Activated T-cell treated with anti-CD3 and anti-CD28 coated beads for 48 hours (primary cell): ENCODE data around the gene UVSSA.
A peak's percentile ranks its signal among the peaks of the same experiment; 100 is the strongest.

Experiments used
- DNase-seq: peaks from one replicate; pipeline ENCODE4 v3.0.0-alpha.2; 2020; ENCODE audit warnings: low read depth

The UVSSA gene, protein sequence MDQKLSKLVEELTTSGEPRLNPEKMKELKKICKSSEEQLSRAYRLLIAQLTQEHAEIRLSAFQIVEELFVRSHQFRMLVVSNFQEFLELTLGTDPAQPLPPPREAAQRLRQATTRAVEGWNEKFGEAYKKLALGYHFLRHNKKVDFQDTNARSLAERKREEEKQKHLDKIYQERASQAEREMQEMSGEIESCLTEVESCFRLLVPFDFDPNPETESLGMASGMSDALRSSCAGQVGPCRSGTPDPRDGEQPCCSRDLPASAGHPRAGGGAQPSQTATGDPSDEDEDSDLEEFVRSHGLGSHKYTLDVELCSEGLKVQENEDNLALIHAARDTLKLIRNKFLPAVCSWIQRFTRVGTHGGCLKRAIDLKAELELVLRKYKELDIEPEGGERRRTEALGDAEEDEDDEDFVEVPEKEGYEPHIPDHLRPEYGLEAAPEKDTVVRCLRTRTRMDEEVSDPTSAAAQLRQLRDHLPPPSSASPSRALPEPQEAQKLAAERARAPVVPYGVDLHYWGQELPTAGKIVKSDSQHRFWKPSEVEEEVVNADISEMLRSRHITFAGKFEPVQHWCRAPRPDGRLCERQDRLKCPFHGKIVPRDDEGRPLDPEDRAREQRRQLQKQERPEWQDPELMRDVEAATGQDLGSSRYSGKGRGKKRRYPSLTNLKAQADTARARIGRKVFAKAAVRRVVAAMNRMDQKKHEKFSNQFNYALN

DNA sequence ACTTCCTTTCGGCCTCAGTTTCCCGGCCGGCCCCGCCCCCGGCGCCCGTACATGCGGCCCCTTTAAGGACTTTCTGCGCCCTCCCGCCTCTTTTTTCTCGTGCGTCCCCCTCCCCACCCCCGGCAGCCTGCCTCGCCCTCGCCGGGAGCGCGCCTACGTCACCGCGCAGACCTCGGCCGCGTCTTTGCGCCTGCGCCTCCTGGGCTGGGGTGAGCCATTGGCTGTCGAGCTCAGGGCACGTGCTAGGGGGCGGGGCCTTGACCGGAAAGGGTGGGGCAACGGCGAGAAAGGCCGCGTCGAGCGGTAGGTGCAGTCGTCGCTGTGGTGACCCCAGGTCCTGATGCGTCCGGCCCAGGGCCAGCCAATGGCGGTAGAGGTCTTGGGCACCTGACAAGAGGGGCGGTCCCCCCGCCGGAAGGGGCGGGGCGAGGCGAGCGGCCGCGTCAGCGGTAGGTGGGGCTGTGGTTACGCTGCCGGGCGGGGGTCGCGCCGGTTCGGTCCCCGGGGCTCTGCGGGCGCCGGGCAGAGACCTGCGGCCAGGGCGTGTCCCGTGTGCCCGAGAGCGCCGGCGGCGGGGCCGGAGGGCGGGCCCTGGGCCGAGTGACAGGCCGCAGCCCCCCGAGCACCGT is at the start of gene UVSSA:
Gene UVSSA (plus strand): TSS at position 428 of the 629 bp plus-strand sequence. CDS start 884 bp downstream, outside the sequence.
- peak; percentile 100 for DNase-seq

DNA sequence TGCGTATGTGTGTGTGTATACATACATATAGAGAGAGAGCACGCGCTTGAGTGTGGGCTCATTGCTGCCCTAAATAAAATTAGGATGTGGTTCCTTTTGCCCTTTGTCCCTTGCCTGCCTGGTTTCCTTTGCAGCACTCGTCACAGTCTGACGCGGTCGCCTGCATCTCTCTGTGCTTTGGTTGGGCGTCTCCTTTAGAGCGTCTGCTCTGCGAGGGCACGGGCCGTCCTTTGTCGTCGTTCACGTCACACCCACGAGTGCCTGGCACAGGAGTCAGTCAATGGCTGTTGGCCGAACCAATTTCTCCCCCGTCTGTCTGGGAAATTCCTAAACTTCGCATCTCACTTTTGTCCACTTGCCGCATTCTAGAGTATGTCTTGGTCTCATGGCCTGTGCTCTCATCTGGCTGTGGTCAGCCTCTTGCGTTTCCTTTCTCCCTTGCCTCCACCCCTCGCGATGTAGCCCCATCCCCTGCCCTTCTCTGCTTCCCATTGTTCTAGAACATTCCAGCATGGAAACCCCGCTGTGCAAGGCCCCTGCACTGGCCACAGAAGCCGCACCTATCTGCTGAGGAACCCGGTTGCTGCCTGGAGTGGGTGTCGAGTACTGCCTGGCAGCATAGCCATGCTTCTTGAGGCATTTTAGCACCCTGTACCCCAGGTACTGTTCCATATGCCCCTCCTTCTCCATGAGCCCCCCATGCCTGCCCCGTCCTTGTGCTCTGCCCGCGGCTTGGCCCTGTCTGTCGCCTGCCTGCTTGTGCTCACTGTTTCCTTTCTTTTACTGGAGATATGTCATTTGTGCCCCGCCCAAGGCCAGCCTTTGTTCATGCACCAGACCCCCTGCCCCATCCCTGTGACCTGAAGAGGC is 49.3 kb upstream of the UVSSA start:
- DNase-seq: no peak

DNA sequence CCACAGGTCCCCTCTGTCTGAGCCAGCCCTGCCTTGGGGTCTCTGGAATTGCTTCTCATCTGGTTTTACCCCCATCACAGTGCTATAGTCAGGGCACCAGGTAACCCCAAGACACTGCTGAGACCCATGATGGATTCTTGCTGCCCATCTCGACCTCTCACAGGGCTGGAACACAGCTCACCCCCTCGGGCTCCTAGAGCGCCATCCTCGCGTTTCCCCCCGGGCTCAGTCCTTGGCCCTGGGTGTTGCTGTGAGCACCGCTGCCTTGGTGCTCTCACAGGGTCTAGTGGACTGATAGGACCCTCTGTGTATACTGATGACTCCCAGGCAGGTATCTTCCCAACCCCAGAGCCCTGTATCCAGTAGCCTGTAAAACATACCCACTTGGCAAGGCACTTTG is 48.5 kb upstream of the UVSSA start:
- DNase-seq: no peak

DNA sequence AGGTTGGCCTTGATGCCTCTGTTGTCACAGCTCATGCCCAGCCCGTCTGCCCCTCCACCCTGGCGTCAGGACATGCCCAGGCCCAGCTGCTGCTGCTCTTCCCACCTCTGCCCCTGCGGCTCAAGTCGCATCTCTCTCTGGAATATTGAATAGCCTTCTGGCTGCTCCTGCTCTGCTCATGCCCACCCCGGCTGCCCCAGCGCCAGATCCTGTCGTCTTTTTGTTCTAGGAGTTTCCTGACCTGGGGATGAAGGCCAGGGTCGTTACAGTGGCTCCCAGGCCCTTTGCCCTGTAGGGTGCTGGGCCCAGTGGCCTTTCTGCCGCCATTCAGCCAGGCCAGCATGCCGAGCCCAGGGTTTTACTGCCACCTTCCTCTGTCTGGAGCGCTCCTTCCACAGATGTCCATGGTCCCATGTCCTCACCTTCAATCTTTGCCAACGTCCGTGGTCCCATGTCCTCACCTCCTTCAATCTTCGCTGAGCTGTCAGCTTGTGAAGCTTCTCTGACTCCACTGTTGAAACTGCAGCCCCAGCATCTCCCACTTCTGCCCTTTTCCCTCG is 47.6 kb upstream of the UVSSA start:
- no peak for DNase-seq

DNA sequence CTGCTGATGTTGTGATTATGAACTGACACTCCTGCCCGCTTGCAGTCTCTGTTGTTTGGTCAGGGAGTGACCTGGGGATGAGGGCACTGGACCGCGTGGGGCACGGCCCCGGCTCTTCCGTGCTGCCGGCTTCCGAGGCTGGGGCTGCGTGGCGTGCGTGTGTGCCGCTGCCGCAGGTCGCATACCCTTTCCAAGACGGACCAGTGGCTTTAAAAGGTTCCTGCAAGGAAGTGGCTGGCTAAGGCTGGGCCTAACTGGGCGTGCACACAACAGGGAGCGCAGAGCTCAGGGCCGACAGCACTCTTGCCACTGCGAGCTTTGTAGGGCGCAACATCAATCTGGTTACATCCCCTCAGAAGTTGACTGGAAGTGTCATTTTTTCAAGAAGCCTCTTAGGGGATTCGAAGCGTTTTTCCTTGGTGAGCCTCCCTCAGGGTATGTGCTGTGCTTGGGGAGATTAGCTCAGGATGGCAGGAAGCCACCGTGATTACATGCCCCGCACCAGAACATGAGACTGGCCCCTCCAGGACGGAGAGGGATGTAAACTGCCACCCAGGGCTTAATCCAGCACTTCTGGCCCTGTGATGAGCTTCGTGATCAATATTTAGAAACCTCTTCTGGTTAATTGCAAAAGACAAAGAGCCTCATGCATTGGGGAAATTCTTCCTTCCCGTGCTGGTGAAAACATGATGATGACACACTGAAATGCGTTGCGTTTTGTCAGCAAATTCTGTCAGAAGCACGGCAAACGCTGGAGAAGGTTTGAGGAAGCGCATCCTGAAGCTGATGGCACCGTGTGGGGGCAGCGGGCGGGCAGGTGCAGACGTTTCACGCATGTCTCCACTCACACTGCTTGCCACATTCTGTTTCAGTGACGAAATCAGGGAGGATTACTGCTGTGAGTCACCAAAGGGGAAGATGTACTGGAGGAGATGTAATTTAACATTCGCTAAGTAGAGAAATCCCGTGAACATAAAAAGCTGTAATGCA is 46.2 kb upstream of the UVSSA start:
- DNase-seq: no peak

DNA sequence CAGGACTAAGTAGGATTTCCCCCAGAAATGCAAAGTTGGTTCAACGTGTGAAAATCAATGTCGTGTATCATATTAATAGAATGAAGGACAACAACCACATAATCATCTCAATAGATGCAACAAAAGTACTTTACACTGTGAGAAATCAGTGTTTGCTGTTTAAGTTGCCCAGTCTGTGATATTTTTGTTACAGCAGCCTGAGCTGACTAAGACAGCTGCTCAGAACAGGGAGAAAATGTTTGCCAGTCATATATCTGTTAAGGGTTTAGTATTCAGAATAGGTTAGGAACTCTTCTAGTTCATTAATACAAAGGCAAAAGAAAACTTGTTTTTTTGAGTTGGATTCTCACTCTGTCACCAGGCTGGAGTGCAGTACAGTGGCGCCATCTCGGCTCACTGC is 44.8 kb upstream of the UVSSA start:
- no peak for DNase-seq

DNA sequence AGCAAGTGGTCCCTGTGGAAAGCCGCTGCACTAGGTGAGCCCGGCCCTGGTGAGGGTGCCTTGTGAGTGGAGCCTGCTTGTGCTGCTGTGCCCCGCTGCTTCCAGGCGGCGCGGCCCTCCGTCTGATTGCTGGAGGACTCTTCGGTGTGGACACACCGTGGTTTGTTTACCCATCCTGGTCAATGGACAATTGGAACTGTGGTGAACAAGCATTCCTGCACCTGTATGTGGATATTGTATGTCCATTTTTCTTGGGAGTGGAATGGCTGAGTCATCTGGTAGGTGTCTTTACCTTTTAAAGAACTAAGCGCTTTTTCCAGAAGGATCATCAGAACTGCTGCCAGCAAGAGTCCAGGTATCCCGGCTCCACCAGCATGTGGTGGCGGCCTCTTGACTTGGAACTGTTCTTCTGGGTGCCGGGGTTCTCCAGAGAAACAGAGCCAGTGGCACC is 41.7 kb upstream of the UVSSA start:
- no peak for DNase-seq

DNA sequence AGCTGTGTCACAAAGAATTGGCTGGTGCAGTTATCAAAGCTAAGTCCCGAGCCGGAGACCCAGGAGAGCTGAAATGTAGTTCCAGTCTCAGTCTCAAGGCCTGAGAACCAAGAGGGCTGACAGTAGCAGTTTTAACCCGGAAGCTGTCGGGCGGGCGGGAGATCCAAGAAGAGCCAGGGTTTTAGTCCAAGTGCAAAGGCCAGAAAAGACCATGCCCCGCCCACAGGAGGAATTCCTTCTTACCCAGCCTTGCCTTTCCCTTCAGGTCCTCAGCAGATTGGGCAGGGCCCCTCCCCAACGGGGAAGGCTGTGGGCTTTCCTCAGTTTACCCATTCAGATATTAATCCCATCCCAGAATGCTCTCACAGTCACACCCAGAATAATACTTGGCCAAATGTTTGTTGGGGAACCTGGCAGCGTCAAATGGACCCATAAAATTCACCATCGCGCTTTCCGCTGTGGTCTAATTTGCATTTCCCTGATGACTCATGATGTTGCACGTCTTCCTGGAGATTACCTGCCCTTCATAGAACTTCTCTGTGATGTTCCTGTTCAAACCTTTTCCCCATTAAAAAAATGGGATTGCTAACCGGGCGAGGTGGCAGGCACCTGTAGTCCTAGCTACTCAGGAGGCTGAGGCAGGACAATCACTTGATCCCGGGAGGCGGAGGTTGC is 41.1 kb upstream of the UVSSA start:
- no peak for DNase-seq

DNA sequence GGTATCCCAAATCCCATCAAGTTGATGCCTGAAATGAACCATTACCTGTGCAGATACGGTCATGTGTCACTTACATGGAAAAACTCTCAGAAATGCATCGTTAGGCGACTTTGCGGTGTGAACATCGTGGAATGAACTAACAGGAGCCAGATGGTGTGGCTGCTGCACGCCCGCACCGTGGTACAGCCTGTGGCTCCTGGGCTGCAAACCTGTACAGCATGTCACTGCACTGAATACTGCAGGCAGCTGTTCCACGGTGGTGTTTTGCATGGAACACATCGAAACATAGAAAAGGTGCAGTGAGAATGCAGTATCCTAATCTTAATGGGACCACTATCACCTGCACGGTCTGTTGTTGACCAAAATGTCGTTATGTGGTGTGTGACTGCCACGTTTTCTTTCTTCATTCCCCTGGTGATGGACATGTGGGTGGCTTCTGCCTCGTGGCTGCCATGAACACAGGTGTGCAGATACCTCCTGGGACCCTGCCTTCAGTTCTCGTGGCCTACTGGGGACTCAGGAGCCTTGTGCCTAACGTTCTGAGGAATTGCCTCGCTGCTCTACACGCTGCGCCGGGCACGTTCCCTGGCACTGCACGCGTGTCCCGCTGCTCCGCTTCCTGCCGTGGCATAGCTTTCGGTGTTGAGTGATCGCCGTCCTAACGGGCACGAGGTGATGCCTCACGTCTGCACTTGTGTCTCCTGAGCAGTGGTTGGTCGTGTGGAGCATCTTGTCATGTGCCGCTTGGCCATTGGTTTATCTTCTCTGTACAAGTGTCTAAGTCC is 38.9 kb upstream of the UVSSA start:
- no peak for DNase-seq

DNA sequence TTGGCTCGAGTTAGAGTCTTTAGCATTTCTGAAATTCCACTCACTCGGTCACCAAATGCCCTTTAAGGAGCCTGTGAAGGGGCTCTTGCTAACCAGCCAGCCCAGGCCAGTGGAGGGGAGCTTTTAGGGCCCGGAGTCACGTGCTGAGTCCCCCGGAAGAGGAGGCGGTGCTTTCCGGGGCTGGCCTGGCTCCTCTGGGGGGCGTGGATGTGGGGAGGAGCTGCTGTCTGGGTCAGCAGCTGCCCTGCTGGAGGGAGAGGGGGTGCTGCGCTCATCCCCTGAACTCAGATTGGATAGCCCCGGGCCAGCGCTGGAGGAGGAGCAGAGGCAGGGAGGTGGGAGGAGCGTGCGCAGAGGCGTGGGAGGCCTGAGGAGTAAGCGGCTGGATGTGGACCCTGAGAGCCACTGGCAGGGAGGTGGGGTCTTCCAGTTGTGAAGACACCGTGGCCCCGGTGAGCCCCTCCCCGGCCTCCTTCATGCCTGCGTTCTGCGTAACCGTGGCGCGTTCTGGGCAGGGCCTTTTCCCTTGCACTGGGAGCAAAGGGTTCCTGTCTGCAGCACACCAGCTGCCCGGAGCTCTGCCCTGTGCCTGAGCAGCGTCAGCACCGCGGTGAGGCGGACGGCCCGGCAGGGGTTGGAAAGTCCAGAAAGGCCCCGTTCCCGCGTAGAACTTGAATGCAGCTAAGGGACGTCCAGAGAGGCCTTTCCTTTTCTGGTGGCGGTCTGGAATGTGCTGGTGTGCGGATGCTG is 37.6 kb upstream of the UVSSA start:
- DNase-seq: peak; percentile 55

DNA sequence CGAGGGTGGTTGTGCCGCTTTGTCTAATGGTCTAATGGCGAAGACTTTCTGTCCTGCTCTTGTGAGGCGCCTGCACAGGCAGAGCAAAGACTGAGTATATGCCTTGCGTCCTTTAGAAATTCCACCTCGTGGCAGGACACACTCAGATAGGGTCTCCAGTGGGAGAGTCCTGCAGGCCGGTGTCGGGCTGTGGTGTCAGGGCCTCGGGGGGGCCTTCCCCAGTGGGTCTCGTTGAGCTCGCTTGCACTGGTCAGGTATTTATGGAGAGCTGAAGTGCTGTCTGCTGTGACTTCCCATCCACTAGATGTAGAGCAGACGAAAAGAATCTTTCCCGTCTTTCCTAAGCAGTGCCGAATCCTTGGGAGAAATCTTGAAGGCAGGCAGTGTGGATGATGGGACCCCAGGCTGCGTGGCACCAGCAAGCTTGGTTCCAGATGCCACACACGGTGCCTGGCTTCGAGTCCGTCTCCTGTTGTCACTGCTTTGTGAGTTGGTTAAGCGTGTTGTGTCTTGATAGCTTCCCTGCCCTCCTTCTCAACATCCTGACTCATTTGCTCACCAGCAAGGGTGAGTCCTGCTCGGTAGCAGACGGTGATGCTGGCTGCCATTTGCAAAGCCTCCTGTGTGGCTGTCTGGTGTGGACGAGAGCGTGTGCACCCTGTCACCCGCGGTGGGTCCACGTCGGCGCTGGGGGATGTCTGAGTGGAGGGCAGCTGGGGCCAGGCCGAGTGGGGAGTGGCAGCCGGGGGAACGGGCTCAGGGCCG is 36.8 kb upstream of the UVSSA start:
- DNase-seq: no peak

DNA sequence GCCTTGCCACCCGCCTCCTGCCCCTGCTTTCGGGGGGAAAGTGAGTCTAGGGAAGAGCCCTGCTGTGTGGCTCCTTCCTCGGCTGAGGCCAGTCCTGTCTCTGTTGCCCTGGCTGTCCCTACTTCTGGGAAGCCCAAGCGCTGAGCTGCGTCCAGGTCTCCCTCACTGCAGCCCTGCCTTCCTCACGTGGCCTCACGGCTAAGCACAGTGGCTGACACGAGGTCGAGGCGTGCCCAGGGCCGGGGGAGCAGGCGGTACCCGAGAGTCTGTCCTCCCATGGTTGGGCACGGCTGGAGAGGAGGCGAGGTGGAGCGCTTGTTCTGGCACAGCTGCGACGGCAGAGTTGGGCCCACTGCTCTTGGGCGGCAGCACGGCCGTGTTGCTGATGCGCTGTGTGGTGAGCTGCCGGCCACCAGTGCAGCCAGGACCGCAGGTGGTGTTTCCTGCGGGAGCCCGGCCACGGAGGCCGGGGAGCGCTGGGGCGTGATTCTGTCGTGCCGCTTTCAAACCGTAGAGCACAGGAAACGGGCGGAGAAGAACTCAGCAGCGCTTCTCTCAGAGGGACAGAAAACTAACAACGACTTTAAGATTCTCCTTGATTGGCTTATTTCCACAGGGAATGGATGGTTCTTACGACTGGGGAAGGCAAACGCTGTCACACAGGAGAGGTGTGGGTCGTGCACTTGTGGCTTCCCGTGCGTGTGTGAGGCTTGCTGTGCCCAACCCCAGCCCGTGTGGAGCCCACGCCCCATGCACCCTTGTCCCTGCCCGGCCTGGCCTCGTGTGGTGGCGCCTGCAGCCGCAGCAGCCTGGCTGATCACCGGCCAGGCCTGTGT is 36.0 kb upstream of the UVSSA start:
- DNase-seq: no peak

DNA sequence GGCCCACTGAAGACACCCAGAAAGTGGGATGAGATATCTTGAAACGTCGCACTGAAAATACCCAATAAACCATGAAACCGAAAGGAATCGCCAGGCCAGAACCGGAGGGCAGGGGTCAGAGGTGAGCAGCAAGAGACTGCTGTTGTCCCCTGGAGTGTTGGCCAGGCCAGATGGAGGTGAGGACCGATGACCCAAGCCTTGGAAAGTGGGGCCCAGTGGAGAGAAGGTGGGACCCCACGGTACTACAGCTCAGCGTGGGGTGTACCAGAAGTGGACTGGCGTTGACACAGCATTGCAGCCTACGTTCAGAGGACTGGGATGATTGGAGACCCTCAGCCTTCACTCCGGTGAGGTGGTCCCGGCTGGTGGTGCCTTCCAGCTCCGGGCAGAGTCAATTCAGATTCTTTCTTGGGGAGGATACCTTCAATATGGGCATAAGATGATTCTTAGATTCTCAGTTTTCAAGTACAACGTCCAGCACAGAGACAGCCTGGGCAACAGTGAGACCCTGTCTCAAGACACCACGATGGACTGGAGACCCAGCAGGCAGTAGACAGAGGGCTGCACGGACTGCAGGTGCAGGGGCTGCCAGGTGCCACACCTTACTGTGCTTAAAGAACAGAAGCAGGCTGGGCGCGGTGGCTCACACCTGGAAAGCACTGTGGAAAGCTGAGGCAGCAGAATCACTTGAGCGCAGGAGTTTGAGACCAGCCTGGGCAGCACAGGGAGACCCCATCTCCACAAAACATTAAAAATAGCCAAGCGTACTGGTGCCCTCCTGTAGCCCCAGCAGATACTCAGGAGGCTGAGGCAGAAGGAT is 34.0 kb upstream of the UVSSA start:
- no peak for DNase-seq

DNA sequence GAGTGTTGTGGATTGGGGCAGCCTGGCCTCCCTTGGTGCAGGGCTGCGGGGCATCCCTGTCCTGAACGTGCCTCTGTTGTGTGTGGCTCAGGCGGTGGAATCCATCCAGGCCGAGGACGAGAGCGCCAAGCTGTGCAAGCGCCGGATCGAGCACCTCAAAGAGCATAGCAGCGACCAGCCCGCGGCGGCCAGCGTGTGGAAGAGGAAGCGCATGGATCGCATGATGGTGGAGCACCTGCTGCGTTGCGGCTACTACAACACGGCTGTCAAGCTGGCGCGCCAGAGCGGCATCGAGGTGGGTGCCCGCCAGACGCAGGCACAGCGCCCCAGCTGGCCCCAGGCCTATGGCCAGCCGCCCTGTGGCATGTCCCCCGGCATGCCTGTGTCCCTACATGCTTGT is 31.7 kb upstream of the UVSSA start:
- no peak for DNase-seq

DNA sequence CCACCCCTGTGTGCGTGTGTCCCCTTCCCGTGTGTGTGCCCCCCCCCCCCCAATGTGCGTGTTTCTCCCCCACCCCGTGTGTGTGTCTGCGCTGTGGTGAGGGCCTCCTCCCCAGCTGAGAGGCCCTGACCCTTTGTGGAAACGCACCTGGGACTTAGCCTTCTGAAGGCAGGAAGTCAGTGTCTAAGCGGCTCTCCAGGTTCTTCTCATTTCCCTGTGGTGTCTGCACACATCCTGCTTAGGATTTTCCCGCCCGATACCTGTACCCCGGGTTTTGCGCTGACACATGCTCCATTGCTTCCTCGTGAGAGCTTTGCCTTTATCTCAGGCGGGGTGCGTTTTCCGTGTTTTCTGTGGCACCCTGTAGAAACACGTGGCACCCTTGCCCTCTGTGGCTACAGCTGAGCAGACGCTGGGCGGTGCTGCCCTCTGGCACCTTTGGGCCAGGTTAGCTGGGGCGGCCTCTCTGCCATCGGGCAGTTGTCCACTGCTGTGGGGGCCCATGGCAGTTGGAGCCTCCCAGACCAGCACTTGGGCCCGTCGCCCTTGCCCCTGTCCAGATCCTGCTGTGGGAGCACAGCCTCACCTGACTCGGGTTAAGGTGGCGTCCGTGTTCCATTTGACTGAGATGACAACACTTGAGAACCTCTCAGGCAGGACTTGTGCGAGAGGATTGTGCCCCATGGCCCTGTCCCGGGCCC is 31.0 kb upstream of the UVSSA start:
- DNase-seq: no peak
